ENCODE measurements around the gene TSPAN11.

The TSPAN11 gene

GRCh38 chr12:30880813-30881212 lies 45.7 kb upstream of the TSPAN11 start:
- Histone ChIP-seq H3K27me3 (ENCODE audit: insufficient read depth, poor library complexity, severe bottlenecking) (no peaks in the 10 kb centered on the region), H3K36me3 (ENCODE audit: low read depth) (no peaks in the 10 kb centered on the region), H3K9me3 (ENCODE audit: severe bottlenecking) (no peaks in the 10 kb centered on the region), H3K4me3 (ENCODE audit: severe bottlenecking) (no peak overlapping the region), H3K27ac (ENCODE audit: poor library complexity, severe bottlenecking) (no peak overlapping the region), H3K4me1 (ENCODE audit: insufficient read depth, poor library complexity, severe bottlenecking) (no peaks in the 10 kb centered on the region)
- DNase-seq (ENCODE audit: low spot score) (no peak), ATAC-seq (ENCODE audit: low read depth) (no peak)
- no peak for TF ChIP-seq CTCF (IDR thresholded peaks at IDR 0.05; ENCODE audit: poor library complexity, severe bottlenecking)

GRCh38 chr12:30882706-30883105 lies 43.8 kb upstream of the TSPAN11 start:
- TF ChIP-seq CTCF (IDR thresholded peaks at IDR 0.05; ENCODE audit: poor library complexity, severe bottlenecking): no peak
- Histone ChIP-seq H3K36me3 (ENCODE audit: low read depth) (no peaks in the 10 kb centered on the region), H3K4me3 (ENCODE audit: severe bottlenecking) (no peak overlapping the region), H3K27ac (ENCODE audit: poor library complexity, severe bottlenecking) (no peak overlapping the region), H3K27me3 (ENCODE audit: insufficient read depth, poor library complexity, severe bottlenecking) (no peaks in the 10 kb centered on the region), H3K9me3 (ENCODE audit: severe bottlenecking) (no peaks in the 10 kb centered on the region), H3K4me1 (ENCODE audit: insufficient read depth, poor library complexity, severe bottlenecking) (no peaks in the 10 kb centered on the region)
- no peak for DNase-seq (ENCODE audit: low spot score)
- ATAC-seq (ENCODE audit: low read depth): no peak

- TF ChIP-seq CTCF (IDR thresholded peaks at IDR 0.05; ENCODE audit: poor library complexity, severe bottlenecking): no peak
- Histone ChIP-seq H3K36me3 (ENCODE audit: low read depth) (no peaks in the 10 kb centered on the region), H3K27me3 (ENCODE audit: insufficient read depth, poor library complexity, severe bottlenecking) (no peaks in the 10 kb centered on the region), H3K27ac (ENCODE audit: poor library complexity, severe bottlenecking) (no peak overlapping the region), H3K4me3 (ENCODE audit: severe bottlenecking) (no peak overlapping the region), H3K9me3 (ENCODE audit: severe bottlenecking) (no peaks in the 10 kb centered on the region), H3K4me1 (ENCODE audit: insufficient read depth, poor library complexity, severe bottlenecking) (no peaks in the 10 kb centered on the region)
- no peak for DNase-seq (ENCODE audit: low spot score)
- ATAC-seq (ENCODE audit: low read depth): peak; percentile 53; the same call in 2 of the 3 replicates
Observed at GRCh38 chr12:30884799-30885198, 41.7 kb upstream of the TSPAN11 start.

- TF ChIP-seq CTCF (IDR thresholded peaks at IDR 0.05; ENCODE audit: poor library complexity, severe bottlenecking): no peak
Observed at GRCh38 chr12:30885321-30885720, 41.2 kb upstream of the TSPAN11 start.

GRCh38 chr12:30887226-30887625 lies 39.3 kb upstream of the TSPAN11 start:
- Histone ChIP-seq H3K27me3 (ENCODE audit: insufficient read depth, poor library complexity, severe bottlenecking) (no peaks in the 10 kb centered on the region), H3K36me3 (ENCODE audit: low read depth) (no peaks in the 10 kb centered on the region), H3K4me1 (ENCODE audit: insufficient read depth, poor library complexity, severe bottlenecking) (no peaks in the 10 kb centered on the region), H3K27ac (ENCODE audit: poor library complexity, severe bottlenecking) (no peak overlapping the region), H3K4me3 (ENCODE audit: severe bottlenecking) (no peak overlapping the region), H3K9me3 (ENCODE audit: severe bottlenecking) (no peaks in the 10 kb centered on the region)
- DNase-seq (ENCODE audit: low spot score): no peak
- no peak for TF ChIP-seq CTCF (IDR thresholded peaks at IDR 0.05; ENCODE audit: poor library complexity, severe bottlenecking)
- ATAC-seq (ENCODE audit: low read depth): no peak

More at GRCh38 chr12:30885321-30885720, 41.2 kb upstream of the TSPAN11 start:
- H3K27ac ChIP-seq (ENCODE audit: poor library complexity, severe bottlenecking): no peak overlapping the region
- DNase-seq (ENCODE audit: low spot score): no peak
- H3K4me3 ChIP-seq (ENCODE audit: severe bottlenecking): no peak overlapping the region
- H3K9me3 ChIP-seq (ENCODE audit: severe bottlenecking): no peaks in the 10 kb centered on the region
- no peaks in the 10 kb centered on the region for H3K27me3 ChIP-seq (ENCODE audit: insufficient read depth, poor library complexity, severe bottlenecking)
- no peaks in the 10 kb centered on the region for H3K4me1 ChIP-seq (ENCODE audit: insufficient read depth, poor library complexity, severe bottlenecking)
- no peak for ATAC-seq (ENCODE audit: low read depth)
- H3K36me3 ChIP-seq (ENCODE audit: low read depth): no peaks in the 10 kb centered on the region

Data from RWPE2 (cell line).